Omental fat pad (tissue), 4 donors: ENCODE results near the gene COX7B. TPM values are rescaled to one million over a fixed set of nuclear protein-coding genes. Genes with fewer than 3 reads are reported as not detected.

ENCODE experiments used
- ATAC-seq: fragments of 150-250 bp; one replicate; pipeline ENCODE4 v1.9.1; 2016; ENCODE audit warnings: mild to moderate bottlenecking, moderate library complexity; ENCODE audit not compliant: low FRiP score
- DNase-seq: peaks from one replicate; pipeline ENCODE4 v3.0.0-alpha.2; 2019; ENCODE audit warnings: low spot score
- small RNA-seq: library from RNA; depleted of rRNA; stranded (forward); fragments of <200 nt; gene quantifications from one replicate; pipeline ENCODE3, GENCODE V24; 2016
- total RNA-seq, 4 donors: library from RNA; depleted of rRNA; stranded (reverse); fragments of >200 nt; gene quantifications; one replicate each; pipeline ENCODE4 v1.1.0, GENCODE V29; 2016
- TF ChIP-seq, protein P1 (sequence below), 3 donors: fragments of 450-650 bp; IDR thresholded peaks; one replicate each; pipeline ENCODE4 v1.5.1; 2016 to 2017; ENCODE audit warnings: antibody characterized with exemption in 3 of 3, mild to moderate bottlenecking in 3 of 3, moderate library complexity in 2 of 3

Gene COX7B
- total RNA-seq, 4 donors from 2014 or later: 253 to 427 (median 338) TPM

- ATAC-seq (no peak), DNase-seq (no peak)
- TF ChIP-seq, protein P1, sequence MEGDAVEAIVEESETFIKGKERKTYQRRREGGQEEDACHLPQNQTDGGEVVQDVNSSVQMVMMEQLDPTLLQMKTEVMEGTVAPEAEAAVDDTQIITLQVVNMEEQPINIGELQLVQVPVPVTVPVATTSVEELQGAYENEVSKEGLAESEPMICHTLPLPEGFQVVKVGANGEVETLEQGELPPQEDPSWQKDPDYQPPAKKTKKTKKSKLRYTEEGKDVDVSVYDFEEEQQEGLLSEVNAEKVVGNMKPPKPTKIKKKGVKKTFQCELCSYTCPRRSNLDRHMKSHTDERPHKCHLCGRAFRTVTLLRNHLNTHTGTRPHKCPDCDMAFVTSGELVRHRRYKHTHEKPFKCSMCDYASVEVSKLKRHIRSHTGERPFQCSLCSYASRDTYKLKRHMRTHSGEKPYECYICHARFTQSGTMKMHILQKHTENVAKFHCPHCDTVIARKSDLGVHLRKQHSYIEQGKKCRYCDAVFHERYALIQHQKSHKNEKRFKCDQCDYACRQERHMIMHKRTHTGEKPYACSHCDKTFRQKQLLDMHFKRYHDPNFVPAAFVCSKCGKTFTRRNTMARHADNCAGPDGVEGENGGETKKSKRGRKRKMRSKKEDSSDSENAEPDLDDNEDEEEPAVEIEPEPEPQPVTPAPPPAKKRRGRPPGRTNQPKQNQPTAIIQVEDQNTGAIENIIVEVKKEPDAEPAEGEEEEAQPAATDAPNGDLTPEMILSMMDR (IDR thresholded peaks at IDR 0.05): no peak
Observed at GRCh38 chrX:77945910-77946545, 46.8 kb downstream of the COX7B start.

DNA sequence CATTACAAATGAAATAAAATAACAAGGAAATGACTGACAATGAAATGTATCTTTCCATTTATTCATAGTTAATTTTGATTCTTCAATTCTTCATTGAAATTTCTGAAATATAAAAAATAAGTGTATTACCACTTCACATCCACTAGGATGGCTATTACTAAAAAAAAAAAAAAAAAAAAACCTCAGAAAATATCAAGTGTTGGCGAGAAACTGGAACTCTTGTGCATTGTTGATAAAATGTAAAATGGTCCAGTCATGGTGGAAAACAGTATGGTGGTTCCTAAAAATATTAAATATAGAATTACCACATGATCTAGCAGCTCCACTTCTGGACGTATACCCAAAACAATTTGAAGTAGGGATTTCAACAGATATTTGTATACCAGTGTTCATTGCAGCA lies 47.3 kb downstream of the COX7B start:
- ATAC-seq (no peak), DNase-seq (no peak)
- TF ChIP-seq, protein P1 (IDR thresholded peaks at IDR 0.05): no peak

DNA sequence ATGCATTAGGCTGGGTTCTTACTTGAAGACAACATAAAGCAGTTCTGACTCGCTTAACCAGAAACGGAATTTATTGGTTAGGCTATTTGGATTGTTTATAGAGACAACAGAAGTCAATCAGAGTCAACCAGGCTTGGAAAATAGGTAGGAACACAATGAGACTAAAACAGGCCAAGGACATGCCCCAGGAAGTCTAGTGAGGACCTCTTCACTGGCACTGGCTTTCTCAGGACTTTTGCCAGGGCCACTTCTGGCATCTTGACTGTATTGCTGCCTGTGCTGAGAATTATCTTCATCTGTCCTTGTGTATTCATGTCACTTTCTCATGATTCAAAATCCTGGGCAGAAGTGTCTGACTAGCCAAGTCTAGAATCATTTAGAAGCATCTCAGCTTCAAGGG lies 50.6 kb downstream of the COX7B start:
- ATAC-seq (no peak), DNase-seq (no peak)
- TF ChIP-seq, protein P1 (IDR thresholded peaks at IDR 0.05): no peak

- no peak for DNase-seq
- no peak for ATAC-seq
- TF ChIP-seq, protein P1 (IDR thresholded peaks at IDR 0.05): no peak
Observed at GRCh38 chrX:77952173-77952572, 52.9 kb downstream of the COX7B start.

- TF ChIP-seq, protein P1 (IDR thresholded peaks at IDR 0.05): no peak
- no peak for ATAC-seq
- no peak for DNase-seq
Observed at GRCh38 chrX:77953302-77953701, 54.0 kb downstream of the COX7B start.

GRCh38 chrX:77953708-77954107 lies 54.4 kb downstream of the COX7B start:
- DNase-seq (no peak), ATAC-seq (no peak)
- TF ChIP-seq, protein P1 (IDR thresholded peaks at IDR 0.05): no peak

Small RNAs within 50 kb of the gene (small RNA-seq; reads per million reads assigned to genes)
- not detected for gene RN7SL460P

Other genes with a start within 250 kb of the COX7B start
- gene ATRX, start 113.3 kb upstream of the COX7B start, total RNA-seq: 10 to 100 TPM; 62.6 to 93.6 (median 70.7) TPM
- gene MAGT1, start 4.0 kb upstream of the COX7B start, total RNA-seq: 10 to 100 TPM; 39.7 to 60.1 (median 43.4) TPM
- 10 to 100 TPM in 1 of 4 donors, 1 to 10 TPM in 3; 7.3 to 13.9 (median 7.8) TPM for gene ATP7A, start 11.2 kb downstream of the COX7B start, total RNA-seq
- gene PGAM4, start 70.2 kb downstream of the COX7B start, total RNA-seq: not detected
- gene PGK1, start 204.8 kb downstream of the COX7B start, total RNA-seq: 100 to 1,000 TPM; 174 to 270 (median 207) TPM
- gene TAF9B, start 240.2 kb downstream of the COX7B start, total RNA-seq: 10 to 100 TPM; 15.7 to 35.0 (median 25.1) TPM